CD4-positive, alpha-beta T cell treated with Interleukin-21 for 1 hour (primary cell): ENCODE results near the gene LRTM2.

Experiments used
- DNase-seq: peaks from one replicate; pipeline ENCODE4 v3.0.0-alpha.2; 2020

Gene LRTM2

GRCh38 chr12:1830981-1831963, 10.9 kb downstream of the LRTM2 start:
- no peak for DNase-seq

GRCh38 chr12:1832801-1833595, 12.6 kb downstream of the LRTM2 start:
- DNase-seq, result no peak

GRCh38 chr12:1833596-1834028, 13.2 kb downstream of the LRTM2 start:
- no peak for DNase-seq

GRCh38 chr12:1834186-1834925, 14.0 kb downstream of the LRTM2 start:
- DNase-seq, result no peak

- no peak for DNase-seq
Observed at GRCh38 chr12:1835211-1836131, 15.1 kb downstream of the LRTM2 start.

- DNase-seq, result no peak
Observed at GRCh38 chr12:1836241-1836803, 16.0 kb downstream of the LRTM2 start.

- DNase-seq, result no peak
Observed at GRCh38 chr12:1836854-1837421, 16.6 kb downstream of the LRTM2 start.

- DNase-seq, result no peak
Observed at GRCh38 chr12:1837541-1838204, 17.3 kb downstream of the LRTM2 start.

GRCh38 chr12:1838205-1838993, 18.0 kb downstream of the LRTM2 start:
- DNase-seq, result no peak

- no peak for DNase-seq
Observed at GRCh38 chr12:1838994-1839365, 18.6 kb downstream of the LRTM2 start.

- no peak for DNase-seq
Observed at GRCh38 chr12:1839464-1839863, 19.1 kb downstream of the LRTM2 start.

- DNase-seq, result no peak
Observed at GRCh38 chr12:1839956-1840951, 19.9 kb downstream of the LRTM2 start.

GRCh38 chr12:1840981-1841425, 20.6 kb downstream of the LRTM2 start:
- no peak for DNase-seq

GRCh38 chr12:1841586-1842182, 21.3 kb downstream of the LRTM2 start:
- DNase-seq, result no peak

- DNase-seq, result no peak
Observed at GRCh38 chr12:1842183-1842904, 22.0 kb downstream of the LRTM2 start.

- no peak for DNase-seq
Observed at GRCh38 chr12:1842905-1843640, 22.7 kb downstream of the LRTM2 start.

- DNase-seq, result no peak
Observed at GRCh38 chr12:1843641-1844005, 23.3 kb downstream of the LRTM2 start.
